MM.1S (cell line): ENCODE data around the gene AMOTL2.

Source experiments
- DNase-seq: peaks from one replicate; pipeline ENCODE4 v3.0.0-alpha.2; 2015
- H2AFZ ChIP-seq: fragments of 300-600 bp; sonication (generic); 2 replicates; pipeline ENCODE4 v1.6.0; 2016; ENCODE audit warnings: antibody characterized with exemption, low read length
- H3F3A ChIP-seq: fragments of 300-600 bp; sonication (generic); 2 replicates; pipeline ENCODE4 v1.6.1; 2016; ENCODE audit warnings: mild to moderate bottlenecking, antibody characterized with exemption, low read length, moderate library complexity, mixed read lengths; ENCODE audit not compliant: insufficient read depth
- H3K27ac ChIP-seq: fragments of 300-600 bp; sonication (generic); 2 replicates; pipeline ENCODE4 v1.5.1; 2016; ENCODE audit warnings: mild to moderate bottlenecking, low read length
- H3K27me3 ChIP-seq: fragments of 300-600 bp; sonication (generic); replicated peaks from 2 replicates; pipeline ENCODE4 v1.6.0; 2016; ENCODE audit warnings: low read length; ENCODE audit not compliant: insufficient read depth
- H3K36me3 ChIP-seq: fragments of 300-600 bp; sonication (generic); replicated peaks from 2 replicates; pipeline ENCODE4 v1.6.1; 2016; ENCODE audit warnings: mild to moderate bottlenecking, low read length, mixed read lengths; ENCODE audit not compliant: insufficient read depth
- H3K4me1 ChIP-seq: fragments of 300-600 bp; sonication (generic); 2 replicates; pipeline ENCODE4 v1.6.1; 2016; ENCODE audit warnings: low read length, mixed read lengths
- H3K4me2 ChIP-seq: fragments of 300-600 bp; sonication (generic); 2 replicates; pipeline ENCODE4 v1.6.0; 2016; ENCODE audit warnings: low read depth, low read length
- H3K4me3 ChIP-seq: fragments of 300-600 bp; sonication (generic); 2 replicates; pipeline ENCODE4 v1.5.1; 2016; ENCODE audit warnings: low read length, mixed read lengths
- H3K79me2 ChIP-seq: fragments of 300-600 bp; sonication (generic); 2 replicates; pipeline ENCODE4 v1.6.1; 2016; ENCODE audit warnings: mixed run types, low read length, mixed read lengths
- H3K9ac ChIP-seq: fragments of 300-600 bp; sonication (generic); 2 replicates; pipeline ENCODE4 v1.6.1; 2016; ENCODE audit warnings: low read length, mixed read lengths
- H3K9me2 ChIP-seq: fragments of 300-600 bp; sonication (generic); replicated peaks from 2 replicates; pipeline ENCODE4 v1.6.1; 2016; ENCODE audit warnings: mild to moderate bottlenecking, low read length, mixed read lengths; ENCODE audit not compliant: insufficient read depth
- H3K9me3 ChIP-seq: fragments of 300-600 bp; sonication (generic); replicated peaks from 2 replicates; pipeline ENCODE4 v1.6.1; 2016; ENCODE audit warnings: mild to moderate bottlenecking, low read length, mixed read lengths; ENCODE audit not compliant: insufficient read depth
- H4K20me1 ChIP-seq: fragments of 300-600 bp; sonication (generic); 2 replicates; pipeline ENCODE4 v1.6.1; 2016; ENCODE audit warnings: mild to moderate bottlenecking, low read length, moderate library complexity, mixed read lengths; ENCODE audit not compliant: insufficient read depth
- CTCF ChIP-seq: fragments of 300-600 bp; sonication (generic); IDR thresholded peaks from 2 replicates; pipeline ENCODE4 v1.5.1; 2016; ENCODE audit warnings: antibody characterized with exemption, low read length, mixed read lengths
- EZH2 ChIP-seq: fragments of 300-600 bp; sonication (generic); optimal IDR thresholded peaks from 2 replicates; pipeline ENCODE3; 2017; ENCODE audit warnings: low read depth, mild to moderate bottlenecking, antibody characterized with exemption, low read length, mixed read lengths
- EZH2phosphoT487 ChIP-seq: fragments of 300-600 bp; sonication (generic); IDR thresholded peaks from 2 replicates; pipeline ENCODE4 v1.6.1; 2018; ENCODE audit warnings: antibody characterized with exemption, low read length

AMOTL2 gene

GRCh38 chr3:134381076-134381475 is 6.8 kb upstream of the AMOTL2 start:
- Histone ChIP-seq H3K36me3 (no peaks in the 10 kb centered on the region), H3K9me3 (no peaks in the 10 kb centered on the region), H4K20me1 (no peaks in the 10 kb centered on the region), H3K4me2 (0 out of 2 replicates have a peak overlapping the region, but pooled peaks have one; percentile 19), H3K9me2 (no peaks in the 10 kb centered on the region), H3K4me1 (no peaks in the 10 kb centered on the region), H3K27me3 (peaks cover 14% of the 10 kb centered on the region; the same call in 1 of the 2 replicates), H3K9ac (no peak overlapping the region), H3K27ac (no peak overlapping the region), H3F3A (no peaks in the 10 kb centered on the region), H3K4me3 (no peak overlapping the region), H3K79me2 (no peaks in the 10 kb centered on the region), H2AFZ (no peak overlapping the region)
- no peak for TF ChIP-seq EZH2phosphoT487
- no peak for TF ChIP-seq EZH2
- no peak for TF ChIP-seq CTCF
- DNase-seq, result no peak

- no peaks in the 10 kb centered on the region for H4K20me1 ChIP-seq
- TF ChIP-seq EZH2 (no peak), CTCF (no peak), EZH2phosphoT487 (no peak)
- H3K4me2 ChIP-seq, result no peak overlapping the region
- H3K4me3 ChIP-seq, result no peak overlapping the region
- no peak overlapping the region for H3K9ac ChIP-seq
- no peaks in the 10 kb centered on the region for H3K9me2 ChIP-seq
- H3K9me3 ChIP-seq, result no peaks in the 10 kb centered on the region
- no peaks in the 10 kb centered on the region for H3K79me2 ChIP-seq
- no peaks in the 10 kb centered on the region for H3F3A ChIP-seq
- no peak overlapping the region for H3K27ac ChIP-seq
- DNase-seq, result no peak
- no peak overlapping the region for H2AFZ ChIP-seq
- H3K27me3 ChIP-seq, result peaks cover 22% of the 10 kb centered on the region
- H3K4me1 ChIP-seq, result no peaks in the 10 kb centered on the region
- no peaks in the 10 kb centered on the region for H3K36me3 ChIP-seq
Observed at GRCh38 chr3:134380249-134380648, 6.0 kb upstream of the AMOTL2 start.

GRCh38 chr3:134378818-134379217 is 4.6 kb upstream of the AMOTL2 start:
- DNase-seq, result no peak
- Histone ChIP-seq H3F3A (no peaks in the 10 kb centered on the region), H3K4me2 (no peak overlapping the region), H3K79me2 (no peaks in the 10 kb centered on the region), H3K27me3 (peaks cover 29% of the 10 kb centered on the region), H3K9ac (no peak overlapping the region), H3K36me3 (no peaks in the 10 kb centered on the region), H3K4me1 (no peaks in the 10 kb centered on the region), H3K9me3 (no peaks in the 10 kb centered on the region), H4K20me1 (no peaks in the 10 kb centered on the region), H3K27ac (no peak overlapping the region), H3K9me2 (no peaks in the 10 kb centered on the region), H3K4me3 (no peak overlapping the region), H2AFZ (no peak overlapping the region)
- TF ChIP-seq EZH2 (no peak), CTCF (no peak), EZH2phosphoT487 (no peak)
